GM19025 (cell line): ENCODE measurements around the gene POLA1.

ENCODE experiments used
- ATAC-seq: cut with Tn5 transposase; IDR thresholded peaks from one replicate; pipeline ENCODE4 v1.9.1; 2021; ENCODE audit warnings: mild to moderate bottlenecking, low read depth, moderate library complexity; ENCODE audit not compliant: unreplicated experiment

Gene POLA1

DNA sequence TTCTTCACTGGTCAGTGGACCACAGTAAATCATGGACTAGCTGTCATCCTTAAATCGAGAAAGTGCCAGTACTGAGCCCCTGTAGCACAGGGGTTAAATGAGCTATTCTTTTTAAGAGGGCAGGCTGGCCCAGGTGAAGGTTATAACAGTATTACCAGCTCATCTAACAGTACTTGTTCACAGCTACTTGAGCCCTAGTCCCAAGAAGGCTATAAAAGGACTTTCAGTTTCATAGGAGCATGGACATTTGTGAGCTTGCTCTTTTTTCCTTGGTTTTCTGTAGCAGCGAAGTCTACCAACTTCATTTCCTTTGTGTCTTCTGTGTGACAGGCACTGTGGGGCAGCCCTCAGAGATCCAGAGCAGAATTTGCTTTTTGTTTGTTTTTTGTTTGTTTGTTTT lies 261.0 kb downstream of the POLA1 start:
- no peak for ATAC-seq

GRCh38 chrX:24955372-24955930 lies 261.7 kb downstream of the POLA1 start:
- ATAC-seq = no peak

GRCh38 chrX:24956828-24957227 lies 263.1 kb downstream of the POLA1 start:
- ATAC-seq = no peak

DNA sequence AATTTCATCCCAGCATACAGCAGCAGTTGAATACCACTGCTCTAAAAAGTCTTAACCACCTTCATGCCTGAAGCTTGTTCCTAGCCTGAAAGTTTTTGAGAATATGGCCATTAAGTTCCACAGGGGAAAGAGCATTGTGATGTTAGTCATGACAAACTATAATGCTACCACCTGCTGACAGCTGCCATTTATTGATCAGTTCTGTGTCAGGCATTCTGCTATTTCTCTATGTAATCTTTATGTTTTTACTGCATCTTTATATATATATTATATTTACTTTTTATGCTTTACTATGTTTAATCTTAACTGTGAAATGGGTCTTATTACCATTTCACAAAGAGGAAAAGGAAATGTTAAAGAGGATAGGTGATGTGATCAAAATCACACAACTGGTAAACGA lies 268.1 kb downstream of the POLA1 start:
- no peak for ATAC-seq

DNA sequence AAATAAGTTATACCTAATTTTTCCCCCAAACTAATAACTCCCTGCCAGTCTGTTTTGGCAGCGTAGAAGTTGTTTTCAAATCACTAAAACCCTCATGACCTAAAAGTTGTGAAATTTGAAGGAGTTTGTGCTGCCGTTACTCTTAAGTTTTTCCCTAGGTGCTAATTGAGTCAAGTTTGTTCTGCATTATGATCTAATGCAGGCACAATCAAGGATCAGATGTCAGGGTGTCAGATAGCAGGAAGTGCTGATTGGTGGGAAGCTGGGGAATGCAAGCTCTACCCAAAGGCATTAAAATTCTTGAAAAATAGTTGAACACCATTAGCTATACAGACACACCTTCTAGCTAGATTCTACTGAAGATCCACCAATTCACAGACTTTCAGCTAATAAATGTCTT lies 270.1 kb downstream of the POLA1 start:
- no peak for ATAC-seq

- ATAC-seq = no peak
Measured at GRCh38 chrX:24965372-24965771, 271.7 kb downstream of the POLA1 start.

DNA sequence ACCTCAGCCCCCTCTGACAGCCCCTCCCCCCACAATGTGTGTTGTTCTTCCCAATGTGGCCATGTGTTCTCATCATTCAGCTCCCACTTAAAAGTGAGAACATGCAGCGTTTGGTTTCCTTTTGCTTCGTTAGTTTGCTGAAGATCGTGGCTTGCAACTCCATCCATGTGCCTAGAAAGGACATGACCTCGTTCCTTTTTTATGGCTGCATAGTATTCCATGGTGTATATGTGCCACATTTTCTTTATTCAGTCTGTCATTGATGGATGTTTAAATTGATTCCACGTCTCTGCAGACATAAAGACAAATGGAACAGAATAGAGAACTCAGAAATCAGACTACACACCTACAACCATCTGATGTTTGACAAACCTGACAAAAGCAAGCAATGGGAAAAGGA lies 276.1 kb downstream of the POLA1 start:
- ATAC-seq = no peak

DNA sequence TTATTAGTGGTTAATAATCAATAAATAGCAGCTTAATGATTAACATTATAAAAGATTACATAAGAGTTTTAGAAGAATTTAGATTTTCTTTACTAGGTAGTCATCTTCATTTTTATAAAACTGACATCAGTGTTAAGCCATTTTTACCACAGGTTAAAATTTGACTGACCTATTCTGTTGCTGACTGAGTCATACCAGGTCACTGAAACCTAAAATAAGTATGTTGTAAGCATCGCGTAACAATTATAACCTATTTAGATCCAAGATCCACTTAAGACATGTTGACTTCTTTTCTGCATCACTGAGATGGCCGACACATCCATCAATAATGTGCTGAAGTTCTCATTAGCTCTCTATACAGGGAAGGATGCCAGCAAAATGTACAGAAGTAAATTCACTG lies 285.4 kb downstream of the POLA1 start:
- ATAC-seq = no peak

GRCh38 chrX:24981030-24981429 lies 287.3 kb downstream of the POLA1 start:
- no peak for ATAC-seq

- no peak for ATAC-seq
Measured at GRCh38 chrX:24982306-24982965, 288.7 kb downstream of the POLA1 start.

- ATAC-seq = no peak
Measured at GRCh38 chrX:24983931-24984330, 290.2 kb downstream of the POLA1 start.

GRCh38 chrX:24985120-24985519 lies 291.4 kb downstream of the POLA1 start:
- no peak for ATAC-seq

DNA sequence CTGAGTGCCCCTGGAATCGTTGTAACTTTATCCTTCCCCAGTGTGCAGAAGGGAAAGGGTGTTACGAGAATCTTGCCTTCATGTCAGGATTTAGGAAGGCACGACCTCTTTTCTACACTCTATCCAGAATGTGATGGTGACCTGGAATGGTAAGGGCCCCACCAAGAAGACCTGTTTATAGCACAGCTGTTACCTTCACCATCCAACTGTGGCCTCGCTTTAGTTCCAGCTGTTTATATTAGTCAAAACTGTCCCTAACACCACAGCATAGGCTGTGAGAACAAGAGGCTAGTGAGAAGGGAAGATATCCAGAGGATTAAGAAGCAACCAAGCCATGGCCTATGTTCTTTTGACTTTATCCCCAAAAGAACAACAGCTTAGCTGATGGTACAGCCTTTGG lies 294.0 kb downstream of the POLA1 start:
- no peak for ATAC-seq

- no peak for ATAC-seq
Measured at GRCh38 chrX:24988314-24988713, 294.6 kb downstream of the POLA1 start.

- ATAC-seq = no peak
Measured at GRCh38 chrX:24990535-24990934, 296.8 kb downstream of the POLA1 start.

GRCh38 chrX:24993879-24994278 lies 300.2 kb downstream of the POLA1 start:
- no peak for ATAC-seq

- ATAC-seq = no peak
Measured at GRCh38 chrX:24996096-24996709, 302.5 kb downstream of the POLA1 start.

DNA sequence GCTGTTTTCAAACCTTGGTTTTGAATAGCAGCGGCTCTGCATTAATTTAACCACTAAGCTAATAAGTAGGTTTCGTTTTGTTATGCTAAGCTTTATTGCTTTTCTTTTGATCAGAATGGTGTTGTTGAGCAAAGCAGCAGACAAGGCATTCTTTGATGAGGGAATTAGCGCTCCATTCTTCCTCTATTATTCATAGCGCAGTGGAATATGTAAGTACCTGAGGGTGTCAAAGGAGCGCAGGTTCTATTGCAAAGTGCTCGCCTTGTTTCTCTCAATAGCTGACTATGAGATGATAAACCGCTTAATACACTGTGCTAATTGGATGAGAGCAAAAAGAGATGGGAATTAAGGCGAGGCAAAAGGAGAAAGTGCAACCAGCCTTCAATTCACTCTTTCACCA lies 305.8 kb downstream of the POLA1 start:
- no peak for ATAC-seq

GRCh38 chrX:25001808-25002660 lies 308.3 kb downstream of the POLA1 start:
- ATAC-seq = no peak

DNA sequence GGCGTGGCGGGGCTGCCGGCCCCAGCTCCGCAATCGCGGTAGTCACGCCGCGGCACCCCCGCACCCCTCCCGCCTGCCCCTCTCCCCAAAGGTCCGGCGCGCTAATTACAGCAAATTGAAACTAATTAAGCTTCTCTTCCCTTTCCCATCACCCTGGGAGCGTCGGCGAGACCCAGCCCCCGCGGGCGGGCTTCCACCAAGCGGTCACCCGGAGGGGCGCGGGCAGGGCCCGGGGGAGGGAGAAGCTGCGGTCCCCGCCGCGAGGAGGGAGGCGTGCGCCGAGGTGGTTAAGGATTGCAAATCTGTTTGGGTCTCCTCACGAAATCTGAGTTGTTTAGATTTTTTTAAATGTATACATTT lies 308.9 kb downstream of the POLA1 start:
- no peak for ATAC-seq

DNA sequence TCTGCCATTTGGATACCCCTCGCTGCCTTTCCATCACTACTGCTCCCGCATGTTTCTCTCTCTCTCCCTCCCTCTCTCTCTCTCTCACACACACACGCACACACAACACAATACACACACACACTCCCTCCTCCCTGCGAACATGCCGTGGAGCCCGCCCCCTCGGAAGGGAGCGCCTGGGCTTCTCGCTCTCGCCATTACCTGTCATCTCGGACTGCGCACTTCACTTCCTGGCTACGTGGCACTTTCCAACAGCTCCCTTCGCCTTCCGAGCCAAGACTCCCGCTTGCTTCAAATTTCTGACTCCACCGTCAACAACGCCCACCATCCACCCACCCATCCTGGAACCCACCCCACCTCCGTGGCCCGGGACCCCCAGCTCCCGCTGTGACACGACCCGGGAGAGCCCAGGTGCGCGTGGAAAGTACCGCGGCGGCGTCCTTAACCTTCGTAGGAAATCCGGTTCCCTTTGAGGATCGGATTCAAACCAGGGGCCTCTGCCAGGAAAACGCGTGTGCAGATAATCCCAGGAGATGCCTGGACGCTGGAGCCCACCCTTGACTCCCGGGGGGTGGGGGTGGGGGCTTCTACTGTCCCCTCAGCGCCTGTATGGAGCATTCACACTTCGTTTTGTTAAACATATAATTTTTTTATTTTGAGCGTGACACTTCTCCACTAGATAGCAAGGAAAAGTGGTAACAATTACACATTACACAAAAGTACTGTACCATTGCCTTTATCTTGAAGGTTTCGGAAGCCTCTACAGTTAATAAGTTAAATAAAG lies 309.5 kb downstream of the POLA1 start:
- ATAC-seq = no peak
